Stimulated activated CD4-positive, alpha-beta T cell treated with anti-CD3 and anti-CD28 coated beads, Interleukin-1b, Interleukin-23, amount 100 ng/mL, for 4 hours (primary cell): ENCODE data around the gene ANXA2R.

Source experiments
- DNase-seq, 2 donors: peaks; one replicate each; pipeline ENCODE4 v3.0.0-alpha.2; 2020; ENCODE audit warnings: low read depth in 2 of 2

Gene ANXA2R

DNA sequence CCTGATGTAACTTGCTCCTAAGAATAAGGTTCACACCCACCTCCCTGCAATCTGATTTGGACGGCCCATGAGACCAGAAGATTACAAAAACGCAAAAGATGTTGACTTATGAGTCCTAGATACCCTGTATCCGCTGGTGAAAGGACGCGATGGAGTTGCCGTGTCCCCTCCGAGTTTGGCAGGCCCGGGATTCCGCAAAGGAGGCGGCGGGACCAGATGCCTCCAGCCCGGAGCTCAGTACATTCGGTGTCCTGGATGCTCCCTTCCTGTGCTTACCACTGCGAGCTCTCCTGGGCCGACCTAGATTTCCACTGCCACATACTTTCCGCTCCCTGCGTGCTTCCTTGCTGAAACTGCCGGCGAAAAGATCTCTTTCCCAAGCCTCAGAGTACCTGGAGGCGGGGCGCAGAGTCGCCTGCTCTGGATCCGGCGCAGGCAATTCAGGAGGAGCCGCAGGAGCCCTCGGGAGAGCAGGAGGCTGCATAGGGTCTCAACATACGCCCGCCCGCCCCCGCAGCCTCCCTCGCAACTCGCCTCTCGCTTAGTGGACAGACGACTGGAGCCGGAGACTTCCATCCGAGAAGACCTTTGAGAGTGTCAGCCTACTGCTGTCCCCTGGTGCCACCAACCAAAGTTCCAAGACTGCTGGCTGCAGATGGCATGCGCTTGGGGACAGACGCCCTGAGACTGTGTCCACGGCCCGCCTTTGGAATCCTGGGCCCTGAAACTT, 39.8 kb downstream of the ANXA2R start:
- no peak for DNase-seq

DNA sequence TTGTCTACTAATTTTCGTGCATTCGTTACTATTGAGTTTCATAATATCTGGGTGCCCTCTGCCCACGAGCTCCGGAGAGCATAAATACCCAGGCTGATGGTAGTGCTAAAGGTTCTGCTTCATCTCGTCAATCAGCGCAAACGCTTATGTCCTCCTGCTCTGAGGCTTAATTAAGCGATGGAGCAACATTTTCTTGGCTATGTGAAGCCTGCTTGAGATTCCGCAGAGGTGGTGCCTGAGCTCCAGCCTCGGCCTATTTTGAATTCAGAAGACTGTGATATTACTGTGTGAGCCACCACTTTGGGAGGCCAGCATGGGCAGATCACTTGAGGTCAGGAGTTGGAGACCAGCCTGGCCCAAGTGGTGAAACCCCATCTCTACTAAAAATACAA, 44.8 kb downstream of the ANXA2R start:
- DNase-seq: no peak

DNA sequence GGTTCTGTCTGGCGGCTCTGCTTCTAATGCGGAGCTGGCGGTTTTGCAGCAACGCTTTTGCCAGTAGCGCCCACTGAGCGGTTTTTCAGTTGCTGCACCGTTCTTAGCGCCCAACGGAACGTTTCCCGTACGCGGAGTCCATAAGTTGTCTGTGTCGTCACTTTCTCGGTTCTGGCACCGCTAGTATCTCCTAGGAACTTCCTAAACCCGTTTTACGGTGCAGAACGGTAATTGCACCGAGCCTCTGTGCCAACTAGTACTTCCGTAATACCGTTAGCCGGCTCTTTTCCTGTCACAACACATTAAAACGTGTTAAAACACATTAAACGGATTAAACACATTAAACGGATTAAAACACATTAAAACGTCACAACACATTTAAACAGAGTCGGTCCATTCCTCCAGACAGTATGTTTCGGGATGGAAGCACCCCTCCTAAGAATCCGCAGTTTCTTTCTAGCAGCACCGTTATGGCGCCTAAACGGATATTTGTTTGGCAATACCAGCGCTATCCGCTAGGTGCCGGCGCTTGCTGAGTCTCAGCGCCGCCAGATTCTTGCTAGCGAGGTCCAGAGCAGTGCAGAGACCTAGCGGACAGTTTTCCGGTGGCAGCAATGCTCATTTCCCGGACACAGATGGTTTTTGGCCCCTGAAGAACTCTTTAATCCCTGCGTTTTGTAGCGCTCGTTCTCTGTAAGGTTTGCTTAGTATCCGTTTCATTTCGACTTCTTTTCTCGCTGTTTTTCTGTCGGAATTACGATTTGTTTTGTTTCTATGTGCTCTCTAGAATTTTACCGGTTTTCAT, 45.4 kb downstream of the ANXA2R start:
- DNase-seq: peak; percentile 73 to 76

- no peak for DNase-seq
These were observed 45.9 kb downstream of the ANXA2R start for GRCh38 chr5:42994246-42994554.

DNA sequence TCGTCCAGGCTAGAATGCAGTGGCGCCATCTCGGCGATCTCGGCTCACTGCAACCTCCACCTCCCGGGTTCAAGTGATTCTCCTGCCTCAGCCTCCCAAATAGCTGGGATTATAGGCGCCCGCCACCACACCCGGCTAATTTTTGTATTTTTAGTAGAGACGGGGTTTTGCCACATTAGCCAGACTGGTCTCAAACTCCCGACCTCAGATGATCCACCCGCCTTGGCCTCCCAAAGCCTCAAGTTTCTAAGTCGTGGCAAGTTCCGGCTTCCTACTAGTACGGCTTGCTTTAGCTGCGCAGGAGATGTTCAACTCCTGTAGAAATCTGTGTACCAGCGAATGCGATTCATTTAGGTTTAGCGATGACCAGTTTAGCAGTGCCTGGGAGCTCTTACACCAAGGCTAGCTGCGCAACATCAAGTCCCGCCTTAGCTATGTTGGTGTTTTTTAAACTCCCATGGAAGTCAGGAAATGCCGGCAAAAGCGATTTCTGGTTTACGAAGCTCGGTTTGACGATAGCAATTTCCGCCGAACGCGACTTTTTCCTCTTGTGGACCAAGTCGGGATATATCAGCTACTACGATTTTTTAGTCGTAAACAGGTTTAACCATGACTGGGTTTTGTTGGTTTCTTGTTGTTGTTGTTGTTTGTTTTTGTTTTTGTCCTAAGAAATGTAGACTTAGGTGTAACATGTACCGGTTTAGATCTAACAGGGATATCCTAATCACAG, 46.4 kb downstream of the ANXA2R start:
- peak in 1 of 2 donors; percentile 27 for DNase-seq

GRCh38 chr5:42992088-42992879, 47.8 kb downstream of the ANXA2R start:
- DNase-seq: peak; percentile 48 to 50

DNA sequence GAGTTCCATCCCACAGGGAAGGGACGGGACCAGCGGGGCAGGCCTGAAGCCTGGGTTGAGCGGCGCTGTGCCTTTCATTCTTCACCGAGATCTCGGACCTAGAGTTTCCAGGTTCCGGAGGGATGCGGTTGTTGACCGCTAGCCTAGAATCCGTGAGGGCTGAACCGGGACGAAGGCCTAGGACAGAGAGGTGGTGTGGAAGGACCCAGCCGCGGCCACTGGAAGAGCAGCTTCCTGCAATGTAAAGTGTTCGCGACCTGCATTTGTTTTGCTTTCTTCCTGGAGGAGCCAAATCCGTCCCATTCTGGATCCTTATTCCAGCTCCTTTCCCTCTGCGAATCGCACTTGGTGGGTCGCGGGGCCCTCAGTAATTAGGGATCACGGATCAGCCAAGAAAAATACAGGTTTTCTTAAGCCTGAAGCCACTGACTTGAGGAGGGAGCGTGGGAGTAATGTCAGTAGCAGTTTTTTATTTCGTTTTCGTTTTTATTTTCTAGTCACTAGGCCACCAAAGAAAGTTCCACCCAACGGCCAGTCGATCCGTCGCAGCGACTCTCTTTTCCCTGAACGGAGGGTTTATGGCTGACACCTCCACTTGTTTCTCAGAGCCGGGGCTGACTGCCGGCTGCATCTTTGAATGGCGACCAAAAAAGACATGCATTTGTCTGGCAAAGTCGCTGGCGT, 48.6 kb downstream of the ANXA2R start:
- DNase-seq: peak in 1 of 2 donors; percentile 39

DNA sequence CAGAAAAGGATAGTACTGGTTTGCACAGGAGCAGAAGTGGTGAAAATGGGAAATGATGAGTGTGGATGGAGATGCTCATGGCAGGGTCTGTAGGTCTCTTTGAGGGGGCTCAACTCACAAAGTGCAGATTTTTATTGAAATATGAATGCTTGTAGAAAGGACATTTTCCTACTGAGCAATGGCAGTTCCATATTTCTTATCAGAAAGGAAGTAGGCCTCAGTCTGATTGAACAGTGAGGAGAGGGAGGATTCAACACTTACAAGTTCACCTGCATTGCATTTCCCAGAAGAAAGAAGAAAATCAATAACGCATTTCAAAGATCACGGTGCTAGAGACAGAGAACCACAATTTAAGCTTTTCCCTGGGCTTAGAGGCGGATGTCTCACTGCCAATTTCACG, 49.2 kb downstream of the ANXA2R start:
- no peak for DNase-seq
